CD14-positive monocyte (primary cell): Measurements from ENCODE around the gene TRIM25. TPM values are rescaled to one million over a fixed set of nuclear protein-coding genes. Genes with fewer than 3 reads are reported as not detected.

Source experiments
- DNase-seq, 3 donors: peaks; one replicate each; pipeline ENCODE4 v3.0.0-alpha.2; 2011 to 2022
- H2AFZ ChIP-seq: 2 replicates; pipeline ENCODE4 v1.6.0; 2012; ENCODE audit warnings: mild to moderate bottlenecking, low read depth, low read length, inconsistent platforms; ENCODE audit not compliant: insufficient read depth, poor library complexity, severe bottlenecking
- H3K27ac ChIP-seq, 2 donors: 1 replicate in 1 of 2; 2 replicates in 1 of 2; pipeline ENCODE4 v1.5.1; 2012 to 2013; ENCODE audit warnings: low read length in 2 of 2, control low read depth in 1 of 2, inconsistent platforms in 1 of 2, low read depth in 1 of 2, mild to moderate bottlenecking in 1 of 2
- H3K27me3 ChIP-seq, 2 donors: one replicate each; pipeline versions ENCODE4 v1.6.0 to v1.6.1; 2011 to 2013; ENCODE audit warnings: low read length in 2 of 2; ENCODE audit not compliant: control insufficient read depth in 2 of 2, insufficient read depth in 2 of 2
- H3K36me3 ChIP-seq, 2 donors: replicated peaks in 1 of 2; 1 replicate in 1 of 2; 2 replicates in 1 of 2; pipeline versions ENCODE4 v1.5.1 to v1.6.1; 2012 to 2013; ENCODE audit warnings: low read length in 2 of 2, control low read depth in 1 of 2, inconsistent platforms in 1 of 2, mild to moderate bottlenecking in 1 of 2; ENCODE audit not compliant: insufficient read depth in 2 of 2, control insufficient read depth in 1 of 2
- H3K4me1 ChIP-seq, 2 donors: 1 replicate in 1 of 2; 2 replicates in 1 of 2; pipeline versions ENCODE4 v1.5.1 to v1.6.1; 2012 to 2013; ENCODE audit warnings: low read length in 2 of 2, control low read depth in 1 of 2, inconsistent platforms in 1 of 2, mild to moderate bottlenecking in 1 of 2, moderate library complexity in 1 of 2; ENCODE audit not compliant: insufficient read depth in 2 of 2, control insufficient read depth in 1 of 2
- H3K4me2 ChIP-seq: replicated peaks from 2 replicates; pipeline ENCODE3; 2012; ENCODE audit warnings: low read length, moderate library complexity, mild to moderate bottlenecking; ENCODE audit not compliant: poor library complexity, severe bottlenecking; ENCODE audit errors: extremely low read depth
- H3K4me3 ChIP-seq, 3 experiments: fragments of 200-600 bp in 1 of 3; sonication (generic) in 1 of 3; replicated peaks in 1 of 3; 1 replicate in 2 of 3; 2 replicates in 1 of 3; pipeline ENCODE4 v1.5.1; 2011 to 2013; ENCODE audit warnings: low read length in 3 of 3, mild to moderate bottlenecking in 3 of 3, control low read depth in 2 of 3, low read depth in 2 of 3, inconsistent platforms in 1 of 3, moderate library complexity in 1 of 3
- H3K79me2 ChIP-seq: 2 replicates; pipeline ENCODE4 v1.6.0; 2012; ENCODE audit warnings: mild to moderate bottlenecking, control low read depth, inconsistent platforms, low read length, moderate library complexity; ENCODE audit not compliant: insufficient read depth
- H3K9ac ChIP-seq: 2 replicates; pipeline ENCODE4 v1.6.0; 2017; ENCODE audit warnings: low read length, mild to moderate bottlenecking; ENCODE audit not compliant: insufficient read depth, poor library complexity, severe bottlenecking
- H3K9me3 ChIP-seq, 2 donors: replicated peaks in 1 of 2; 1 replicate in 1 of 2; 2 replicates in 1 of 2; pipeline versions ENCODE4 v1.5.1 to v1.6.1; 2012 to 2013; ENCODE audit warnings: low read length in 2 of 2, control low read depth in 1 of 2; ENCODE audit not compliant: control insufficient read depth in 1 of 2, insufficient read depth in 1 of 2
- H4K20me1 ChIP-seq: 2 replicates; pipeline ENCODE4 v1.6.0; 2012; ENCODE audit warnings: mild to moderate bottlenecking, low read length, control low read depth, moderate library complexity; ENCODE audit not compliant: insufficient read depth
- H3K27ac Mint-ChIP-seq, 7 donors: one replicate each; pipeline ENCODE4 v1.8.0; 2020; ENCODE audit warnings: mild to moderate bottlenecking in 7 of 7, mixed read lengths in 7 of 7, moderate library complexity in 6 of 7, inconsistent platforms in 2 of 7
- H3K27me3 Mint-ChIP-seq, 3 donors: one replicate each; pipeline ENCODE4 v1.8.0; 2021 to 2022; ENCODE audit warnings: low read depth in 3 of 3, mild to moderate bottlenecking in 3 of 3, mixed read lengths in 3 of 3, moderate library complexity in 3 of 3, inconsistent platforms in 1 of 3
- H3K36me3 Mint-ChIP-seq, 2 donors: one replicate each; pipeline ENCODE4 v1.8.0; 2020; ENCODE audit warnings: mixed read lengths in 2 of 2, inconsistent platforms in 1 of 2, mild to moderate bottlenecking in 1 of 2
- H3K4me1 Mint-ChIP-seq: one replicate; pipeline ENCODE4 v1.8.0; 2020; ENCODE audit warnings: mild to moderate bottlenecking, mixed read lengths
- H3K4me3 Mint-ChIP-seq, 2 donors: one replicate each; pipeline ENCODE4 v1.8.0; 2020; ENCODE audit warnings: mild to moderate bottlenecking in 2 of 2, mixed read lengths in 2 of 2, moderate library complexity in 1 of 2
- H3K9me3 Mint-ChIP-seq, 7 donors: one replicate each; pipeline ENCODE4 v1.8.0; 2020 to 2022; ENCODE audit warnings: mixed read lengths in 7 of 7, mild to moderate bottlenecking in 6 of 7, moderate library complexity in 6 of 7, inconsistent platforms in 2 of 7
- CTCF ChIP-seq: fragments of 200-600 bp; IDR thresholded peaks from one replicate; pipeline ENCODE4 v1.8.0; 2022; ENCODE audit warnings: antibody characterized with exemption, mild to moderate bottlenecking
- WGBS: methylation state at CpG from one replicate; pipeline ENCODE4 v1.1.5; 2013; ENCODE audit warnings: missing lambda C conversion rate; ENCODE audit not compliant: insufficient coverage; 5-methylcytosine and 5-hydroxymethylcytosine counted together
- intact Hi-C, 2 donors: fragments of 100-400 bp; cut with micrococcal nuclease; formaldehyde crosslinking; loops; one replicate each; pipeline versions ENCODE4 v1.15.0 to v1.15.1; 2023
- polyA plus RNA-seq, 3 donors: library from polyadenylated mRNA; depleted of rRNA in 1 of 3; unstranded in 2 of 3; stranded (reverse) in 1 of 3; fragments of 300-500 nt in 2 of 3; fragments of >200 nt in 1 of 3; fragmentation: Illumina TruSeq in 2 of 3; gene quantifications; 1 replicate in 2 of 3; 2 replicates in 1 of 3; pipeline ENCODE4 v1.2.3, GENCODE V29; 2012 to 2021

TRIM25 gene
- polyA plus RNA-seq, 3 donors: 5.4 to 98.3 (median 11.2) TPM

GRCh38 chr17:56896217-56896967 is 17.5 kb downstream of the TRIM25 start:
- DNase-seq: no peak
- H3K9me3 Mint-ChIP-seq: peaks cover 0 to 6% (median 3%) of the 10 kb centered on the region in 7 donors
- Histone ChIP-seq H3K27me3 (no peaks in the 10 kb centered on the region), H3K9me3 (no peaks in the 10 kb centered on the region), H3K27ac (no peak overlapping the region), H4K20me1 (peaks cover 99% of the 10 kb centered on the region), H2AFZ (no peak overlapping the region), H3K4me3 (no peak overlapping the region), H3K4me1 (no peaks in the 10 kb centered on the region), H3K36me3 (peaks cover 98 to 100% of the 10 kb centered on the region in 2 donors), H3K9ac (no peak overlapping the region), H3K4me2 (no peak overlapping the region), H3K79me2 (peaks cover 66% of the 10 kb centered on the region)
- 86% methylated on average over 1 of the region's 3 CpGs for WGBS
- intact Hi-C loops: no loop called here
- no peak overlapping the region for H3K4me3 Mint-ChIP-seq
- peaks cover 20% of the 10 kb centered on the region for H3K4me1 Mint-ChIP-seq
- H3K36me3 Mint-ChIP-seq: peaks cover 90 to 100% of the 10 kb centered on the region in 2 donors
- H3K27me3 Mint-ChIP-seq: peaks cover 0 to 4% (median 1%) of the 10 kb centered on the region in 3 donors
- no peak overlapping the region for H3K27ac Mint-ChIP-seq
- TF ChIP-seq CTCF: no peak

GRCh38 chr17:56894859-56895455 is 18.9 kb downstream of the TRIM25 start:
- peaks cover 0 to 4% (median 1%) of the 10 kb centered on the region in 3 donors for H3K27me3 Mint-ChIP-seq
- DNase-seq: no peak
- Histone ChIP-seq H3K79me2 (peaks cover 55% of the 10 kb centered on the region), H3K4me3 (no peak overlapping the region), H3K27me3 (no peaks in the 10 kb centered on the region), H3K27ac (peak overlapping the region in 1 of 2 donors; percentile 7), H3K9ac (no peak overlapping the region), H4K20me1 (peaks cover 99% of the 10 kb centered on the region), H3K9me3 (peaks cover 1 to 6% of the 10 kb centered on the region in 2 donors), H3K4me1 (no peaks in the 10 kb centered on the region), H2AFZ (no peak overlapping the region), H3K36me3 (peaks cover 98 to 100% of the 10 kb centered on the region in 2 donors), H3K4me2 (no peak overlapping the region)
- WGBS: 96% methylated on average over 19 of the region's 20 CpGs
- peak overlapping the region in 5 of 7 donors; percentile 2 to 76 (median 25) for H3K27ac Mint-ChIP-seq
- H3K4me3 Mint-ChIP-seq: no peak overlapping the region
- intact Hi-C loops: loop anchor here in 1 of 2 donors (5.0 kb wide), 1 partner anchor 47 kb away; no protein-coding TSS in a partner anchor
- peaks cover 3 to 18% (median 8%) of the 10 kb centered on the region in 7 donors for H3K9me3 Mint-ChIP-seq
- TF ChIP-seq CTCF: no peak
- peaks cover 93 to 100% of the 10 kb centered on the region in 2 donors for H3K36me3 Mint-ChIP-seq
- H3K4me1 Mint-ChIP-seq: peaks cover 11% of the 10 kb centered on the region
